Body of pancreas (tissue), 4 donors: Measurements from ENCODE around the gene PSME2. TPM values are rescaled to one million over a fixed set of nuclear protein-coding genes. Genes with fewer than 3 reads are reported as not detected.

Experiments used
- ATAC-seq: fragments of 150-250 bp; one replicate; pipeline ENCODE4 v1.9.1; 2016
- DNase-seq, 4 donors: peaks; one replicate each; pipeline ENCODE4 v3.0.0-alpha.2; 2019
- H3K27ac ChIP-seq, 4 donors: fragments of 200-600 bp; sonication (generic); 1 replicate in 3 of 4; 2 replicates in 1 of 4; pipeline versions ENCODE4 v1.5.1 to v1.6.1; 2016 to 2019; ENCODE audit warnings: mild to moderate bottlenecking in 1 of 4, mixed read lengths in 1 of 4, moderate library complexity in 1 of 4
- H3K27me3 ChIP-seq, 2 donors: fragments of 200-600 bp; sonication (generic); one replicate each; pipeline ENCODE4 v1.6.0; 2016; ENCODE audit warnings: mild to moderate bottlenecking in 1 of 2
- H3K36me3 ChIP-seq, 2 donors: fragments of 200-600 bp; sonication (generic); replicated peaks in 1 of 2; 2 replicates each; pipeline ENCODE4 v1.5.1; 2016; ENCODE audit warnings: low read depth in 2 of 2; ENCODE audit not compliant: insufficient read depth in 1 of 2
- H3K4me1 ChIP-seq: fragments of 200-600 bp; sonication (generic); one replicate; pipeline ENCODE4 v1.6.0; 2016
- H3K4me3 ChIP-seq, 2 donors: fragments of 200-600 bp; sonication (generic); 1 replicate in 1 of 2; 2 replicates in 1 of 2; pipeline ENCODE4 v1.5.1; 2016 to 2019
- H3K9me3 ChIP-seq, 3 donors: fragments of 200-600 bp; sonication (generic); 1 replicate in 2 of 3; 2 replicates in 1 of 3; pipeline ENCODE4 v1.5.1; 2016
- CTCF ChIP-seq, 7 experiments: fragments of 450-650 bp in 4 of 7; fragments of 200-600 bp in 3 of 7; sonication (generic) in 3 of 7; IDR thresholded peaks; one replicate each; pipeline ENCODE4 v1.5.1; 2016 to 2019; ENCODE audit warnings: antibody characterized with exemption in 7 of 7
- POLR2A ChIP-seq, 3 donors: fragments of 450-650 bp; IDR thresholded peaks; one replicate each; pipeline ENCODE4 v1.6.1; 2016; ENCODE audit warnings: antibody characterized with exemption in 3 of 3, mild to moderate bottlenecking in 2 of 3
- WGBS, 2 donors: methylation state at CpG; one replicate each; pipeline ENCODE4 v1.1.5; 2017; 5-methylcytosine and 5-hydroxymethylcytosine counted together
- intact Hi-C: fragments of 100-400 bp; cut with DNase I; formaldehyde crosslinking; loops from one replicate; pipeline ENCODE4 v1.15.1; 2023
- total RNA-seq, 2 donors: library from RNA; depleted of rRNA; stranded (reverse); fragments of >200 nt; gene quantifications; one replicate each; pipeline ENCODE4 v1.1.0, GENCODE V29; 2016

Gene PSME2
- 10 to 100 TPM; 29.3 to 30.4 TPM for total RNA-seq

- TF ChIP-seq CTCF (IDR thresholded peaks at IDR 0.05) (peak in 3 of 7 experiments; percentile 4 to 26 (median 16)), POLR2A (IDR thresholded peaks at IDR 0.05) (peak in 2 of 3 donors; percentile 10 to 30)
- Histone ChIP-seq H3K9me3 (no peaks in the 10 kb centered on the region), H3K27me3 (no peaks in the 10 kb centered on the region), H3K4me1 (peaks cover 45% of the 10 kb centered on the region), H3K27ac (peak within 1 kb of the TSS; percentile 78 to 93 (median 84)), H3K4me3 (peak within 1 kb of the TSS; percentile 87 to 96), H3K36me3 (peaks cover 0 to 13% of the 10 kb centered on the region in 2 donors)
- ATAC-seq (peak; percentile 76), DNase-seq (peak; percentile 94 to 98 (median 97))
- intact Hi-C loops = no loop called here
- 0% methylated on average over 20 to 25 of the region's 25 CpGs for WGBS, 2 donors
These were observed at the start of gene PSME2 for GRCh38 chr14:24146453-24146977. Gene PSME2, minus strand, starts transcription at chr14:24146610. Its CDS starts 29 bp downstream, at chr14:24146581.

- peak in 2 of 7 experiments; percentile 3 to 6 for TF ChIP-seq CTCF (IDR thresholded peaks at IDR 0.05)
- TF ChIP-seq POLR2A (IDR thresholded peaks at IDR 0.05) = peak; percentile 79 to 88 (median 87)
- intact Hi-C loops = no loop called here
- peak; percentile 96 for ATAC-seq
- Histone ChIP-seq H3K4me3 (peak within 1 kb of the TSS; percentile 78 to 87), H3K27ac (peak within 1 kb of the TSS; percentile 92 to 98 (median 96)), H3K36me3 (peaks cover 0 to 7% of the 10 kb centered on the region in 2 donors), H3K4me1 (peaks cover 54% of the 10 kb centered on the region), H3K27me3 (no peaks in the 10 kb centered on the region), H3K9me3 (no peaks in the 10 kb centered on the region)
- DNase-seq = peak; percentile 87 to 90 (median 90)
- 0% methylated on average over 46 to 89 of the region's 89 CpGs for WGBS, 2 donors
These were observed 49.0 kb upstream of the PSME2 start, which contains the start of gene TM9SF1 for GRCh38 chr14:24195186-24196070. Gene TM9SF1, minus strand, starts transcription at chr14:24195441. Its CDS starts 422 bp downstream, at chr14:24195019.

GRCh38 chr14:24194873-24195185, 48.4 kb upstream of the PSME2 start:
- Histone ChIP-seq H3K4me1 (peaks cover 54% of the 10 kb centered on the region), H3K27me3 (no peaks in the 10 kb centered on the region), H3K9me3 (no peaks in the 10 kb centered on the region), H3K4me3 (peak overlapping the region; percentile 78 to 87), H3K36me3 (peaks cover 0 to 6% of the 10 kb centered on the region in 2 donors), H3K27ac (peak overlapping the region; percentile 92 to 98 (median 96))
- 13 to 18% methylated on average over 3 to 8 of the region's 8 CpGs for WGBS, 2 donors
- intact Hi-C loops = no loop called here
- no peak for ATAC-seq
- TF ChIP-seq CTCF (IDR thresholded peaks at IDR 0.05) (no peak), POLR2A (IDR thresholded peaks at IDR 0.05) (no peak)
- no peak for DNase-seq

GRCh38 chr14:24194186-24194872, 47.9 kb upstream of the PSME2 start:
- H3K27ac ChIP-seq = peak overlapping the region; percentile 92 to 98 (median 96)
- peaks cover 56% of the 10 kb centered on the region for H3K4me1 ChIP-seq
- no peak for DNase-seq
- H3K27me3 ChIP-seq = no peaks in the 10 kb centered on the region
- WGBS, 2 donors = 47 to 57% methylated on average over 7 of the region's 7 CpGs
- H3K9me3 ChIP-seq = no peaks in the 10 kb centered on the region
- no peak for ATAC-seq
- TF ChIP-seq CTCF (IDR thresholded peaks at IDR 0.05) (no peak), POLR2A (IDR thresholded peaks at IDR 0.05) (no peak)
- H3K36me3 ChIP-seq = peaks cover 0 to 3% of the 10 kb centered on the region in 2 donors
- intact Hi-C loops = no loop called here
- H3K4me3 ChIP-seq = peak overlapping the region in 1 of 2 donors; percentile 87
